ENCODE data around the gene PPP3CA.

DNA sequence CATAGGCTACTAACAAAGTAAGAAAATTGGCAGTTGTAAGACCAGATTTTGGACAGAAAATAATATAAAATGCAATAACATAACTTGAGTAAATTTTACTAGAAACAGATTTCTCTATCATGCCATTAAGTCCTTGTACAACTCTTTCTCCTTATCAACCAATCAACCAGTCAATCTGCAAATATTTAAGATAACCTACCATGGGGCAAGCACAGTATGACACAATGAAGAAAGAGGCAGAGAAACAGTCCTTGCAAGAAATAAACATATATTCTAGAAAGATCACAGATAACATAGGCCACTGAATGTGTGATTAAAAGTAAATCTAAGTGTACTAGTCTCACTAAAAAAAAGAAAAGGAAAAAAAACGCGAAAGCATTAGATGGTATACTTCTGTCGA is 194.8 kb downstream of the PPP3CA start:
- TF ChIP-seq, protein P1, sequence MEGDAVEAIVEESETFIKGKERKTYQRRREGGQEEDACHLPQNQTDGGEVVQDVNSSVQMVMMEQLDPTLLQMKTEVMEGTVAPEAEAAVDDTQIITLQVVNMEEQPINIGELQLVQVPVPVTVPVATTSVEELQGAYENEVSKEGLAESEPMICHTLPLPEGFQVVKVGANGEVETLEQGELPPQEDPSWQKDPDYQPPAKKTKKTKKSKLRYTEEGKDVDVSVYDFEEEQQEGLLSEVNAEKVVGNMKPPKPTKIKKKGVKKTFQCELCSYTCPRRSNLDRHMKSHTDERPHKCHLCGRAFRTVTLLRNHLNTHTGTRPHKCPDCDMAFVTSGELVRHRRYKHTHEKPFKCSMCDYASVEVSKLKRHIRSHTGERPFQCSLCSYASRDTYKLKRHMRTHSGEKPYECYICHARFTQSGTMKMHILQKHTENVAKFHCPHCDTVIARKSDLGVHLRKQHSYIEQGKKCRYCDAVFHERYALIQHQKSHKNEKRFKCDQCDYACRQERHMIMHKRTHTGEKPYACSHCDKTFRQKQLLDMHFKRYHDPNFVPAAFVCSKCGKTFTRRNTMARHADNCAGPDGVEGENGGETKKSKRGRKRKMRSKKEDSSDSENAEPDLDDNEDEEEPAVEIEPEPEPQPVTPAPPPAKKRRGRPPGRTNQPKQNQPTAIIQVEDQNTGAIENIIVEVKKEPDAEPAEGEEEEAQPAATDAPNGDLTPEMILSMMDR (IDR thresholded peaks at IDR 0.05): no peak
- TF ChIP-seq POLR2A (IDR thresholded peaks at IDR 0.05) (no peak), EP300 (IDR thresholded peaks at IDR 0.05) (no peak), POLR2AphosphoS5 (IDR thresholded peaks at IDR 0.05) (no peak)
